GM19193 (cell line): Measurements from ENCODE around the gene MSMO1.

Source experiments
- POLR2A ChIP-seq: IDR thresholded peaks from 4 replicates; pipeline ENCODE4 v1.6.1; 2011; ENCODE audit not compliant: insufficient read depth, insufficient read length; ENCODE audit errors: extremely low read depth

The MSMO1 gene

GRCh38 chr4:165343353-165344191 lies 16.1 kb downstream of the MSMO1 start:
- no peak for TF ChIP-seq POLR2A

GRCh38 chr4:165345666-165346417 lies 18.4 kb downstream of the MSMO1 start:
- no peak for TF ChIP-seq POLR2A

GRCh38 chr4:165347647-165348569 lies 20.4 kb downstream of the MSMO1 start:
- no peak for TF ChIP-seq POLR2A

GRCh38 chr4:165351359-165352130 lies 24.1 kb downstream of the MSMO1 start:
- no peak for TF ChIP-seq POLR2A

GRCh38 chr4:165355900-165356300 lies 28.4 kb downstream of the MSMO1 start:
- TF ChIP-seq POLR2A: no peak

GRCh38 chr4:165359506-165359905 lies 32.0 kb downstream of the MSMO1 start:
- TF ChIP-seq POLR2A: no peak

GRCh38 chr4:165360041-165360695 lies 32.7 kb downstream of the MSMO1 start:
- no peak for TF ChIP-seq POLR2A

GRCh38 chr4:165360985-165361670 lies 33.7 kb downstream of the MSMO1 start:
- TF ChIP-seq POLR2A: no peak

- TF ChIP-seq POLR2A: no peak
Measured at GRCh38 chr4:165361810-165362209, 34.3 kb downstream of the MSMO1 start.

- no peak for TF ChIP-seq POLR2A
Measured at GRCh38 chr4:165364452-165365080, 37.1 kb downstream of the MSMO1 start.

- TF ChIP-seq POLR2A: no peak
Measured at GRCh38 chr4:165367040-165367439, 39.6 kb downstream of the MSMO1 start.

GRCh38 chr4:165368114-165368513 lies 40.6 kb downstream of the MSMO1 start:
- no peak for TF ChIP-seq POLR2A

- TF ChIP-seq POLR2A: no peak
Measured at GRCh38 chr4:165368567-165368966, 41.1 kb downstream of the MSMO1 start.

GRCh38 chr4:165369522-165369921 lies 42.1 kb downstream of the MSMO1 start:
- TF ChIP-seq POLR2A: no peak
